ENCODE results near the gene ADGRG3. TPM values are rescaled to one million over a fixed set of nuclear protein-coding genes. Genes with fewer than 3 reads are reported as not detected.

ADGRG3 gene
- total and polyA plus RNA-seq, 2 donors (not counting 1 experiment from before 2014, with no cell fraction given): not detected

DNA sequence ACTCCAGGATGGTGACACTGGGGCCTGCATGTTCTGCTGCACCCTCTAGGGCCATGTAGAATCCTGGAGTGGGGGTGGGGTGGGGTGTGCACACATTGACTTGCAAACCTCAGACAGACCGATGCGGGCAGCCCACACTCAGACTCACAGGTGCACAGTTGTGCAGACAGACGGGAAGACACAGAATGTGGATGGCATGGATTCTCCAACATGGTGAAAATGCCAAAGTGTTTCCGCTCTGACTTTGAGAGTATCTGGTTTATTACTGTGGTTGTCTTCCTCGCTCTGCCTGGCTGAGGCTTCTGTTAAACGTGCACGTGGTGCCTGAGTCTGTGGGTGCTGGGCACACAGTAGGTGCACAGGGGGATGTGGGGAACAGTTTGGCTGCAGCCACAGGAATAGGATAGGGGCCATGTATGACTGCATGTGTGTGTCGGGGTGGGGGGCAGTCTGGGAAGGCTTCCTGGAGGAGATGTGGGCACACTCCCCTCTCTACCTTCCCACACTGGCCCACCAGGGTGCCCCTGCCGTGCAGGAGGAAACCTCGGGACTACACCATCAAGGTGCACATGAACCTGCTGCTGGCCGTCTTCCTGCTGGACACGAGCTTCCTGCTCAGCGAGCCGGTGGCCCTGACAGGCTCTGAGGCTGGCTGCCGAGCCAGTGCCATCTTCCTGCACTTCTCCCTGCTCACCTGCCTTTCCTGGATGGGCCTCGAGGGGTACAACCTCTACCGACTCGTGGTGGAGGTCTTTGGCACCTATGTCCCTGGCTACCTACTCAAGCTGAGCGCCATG lies 9.0 kb upstream of the ADGRG3 start:
- H3K9ac ChIP-seq (ENCODE audit: low read length): no peak overlapping the region
- H3K9me3 ChIP-seq (ENCODE audit: control extremely low read depth in 1 of 3, control insufficient read depth in 2 of 3, insufficient read depth in 1 of 3, low read length in 2 of 3): peaks cover 0 to 11% (median 0%) of the 10 kb centered on the region in 3 donors
- H2AFZ ChIP-seq (ENCODE audit: insufficient read depth, low read depth, low read length, poor library complexity, severe bottlenecking): no peak overlapping the region
- no peaks in the 10 kb centered on the region for H3K27me3 ChIP-seq (replicated peaks in 1 of 4; ENCODE audit: control extremely low read depth in 1 of 4, control insufficient read depth in 3 of 4, insufficient read depth in 4 of 4, low read length in 3 of 4)
- H3K4me1 ChIP-seq (ENCODE audit: control insufficient read depth in 2 of 2, insufficient read depth in 2 of 2, low read length in 2 of 2): no peaks in the 10 kb centered on the region
- no peak overlapping the region for H3K27ac ChIP-seq (ENCODE audit: low read length in 2 of 2)
- no peaks in the 10 kb centered on the region for H3K36me3 ChIP-seq (replicated peaks in 1 of 2; ENCODE audit: control extremely low read depth in 1 of 2, control insufficient read depth in 1 of 2, extremely low read depth in 1 of 2, insufficient read depth in 2 of 2, low read length in 1 of 2)
- intact Hi-C loops (cut with micrococcal nuclease): no loop called here
- no peaks in the 10 kb centered on the region for H3K9me3 Mint-ChIP-seq (ENCODE audit: insufficient read depth)
- H3K27me3 Mint-ChIP-seq: peaks cover 5% of the 10 kb centered on the region
- ChIA-PET CTCF (no interaction called here), POLR2A (no interaction called here)
- 85% methylated on average over 17 of the region's 19 CpGs for WGBS (ENCODE audit: insufficient coverage)
- no peak overlapping the region for H3K4me2 ChIP-seq (replicated peaks; ENCODE audit: low read depth, low read length, poor library complexity, severe bottlenecking)
- H3K27ac Mint-ChIP-seq: no peak overlapping the region
- no peak for ATAC-seq (ENCODE audit: low read depth)
- no peak overlapping the region for H3K4me3 Mint-ChIP-seq
- no peaks in the 10 kb centered on the region for H3K79me2 ChIP-seq (ENCODE audit: control insufficient read depth, insufficient read depth, low read length)
- H3K4me1 Mint-ChIP-seq: no peaks in the 10 kb centered on the region
- TF ChIP-seq, protein P1, sequence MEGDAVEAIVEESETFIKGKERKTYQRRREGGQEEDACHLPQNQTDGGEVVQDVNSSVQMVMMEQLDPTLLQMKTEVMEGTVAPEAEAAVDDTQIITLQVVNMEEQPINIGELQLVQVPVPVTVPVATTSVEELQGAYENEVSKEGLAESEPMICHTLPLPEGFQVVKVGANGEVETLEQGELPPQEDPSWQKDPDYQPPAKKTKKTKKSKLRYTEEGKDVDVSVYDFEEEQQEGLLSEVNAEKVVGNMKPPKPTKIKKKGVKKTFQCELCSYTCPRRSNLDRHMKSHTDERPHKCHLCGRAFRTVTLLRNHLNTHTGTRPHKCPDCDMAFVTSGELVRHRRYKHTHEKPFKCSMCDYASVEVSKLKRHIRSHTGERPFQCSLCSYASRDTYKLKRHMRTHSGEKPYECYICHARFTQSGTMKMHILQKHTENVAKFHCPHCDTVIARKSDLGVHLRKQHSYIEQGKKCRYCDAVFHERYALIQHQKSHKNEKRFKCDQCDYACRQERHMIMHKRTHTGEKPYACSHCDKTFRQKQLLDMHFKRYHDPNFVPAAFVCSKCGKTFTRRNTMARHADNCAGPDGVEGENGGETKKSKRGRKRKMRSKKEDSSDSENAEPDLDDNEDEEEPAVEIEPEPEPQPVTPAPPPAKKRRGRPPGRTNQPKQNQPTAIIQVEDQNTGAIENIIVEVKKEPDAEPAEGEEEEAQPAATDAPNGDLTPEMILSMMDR (IDR thresholded peaks at IDR 0.05): no peak
- no peak for TF ChIP-seq EZH2 (IDR thresholded peaks at IDR 0.05; ENCODE audit: borderline replicate concordance, insufficient read depth, low read depth, low read length, poor library complexity, severe bottlenecking)
- no peak overlapping the region for H3K4me3 ChIP-seq (ENCODE audit: control extremely low read depth in 1 of 5, extremely low read depth in 1 of 5, insufficient read depth in 1 of 5, low read depth in 2 of 5, low read length in 4 of 5)
- DNase-seq: no peak
- no peaks in the 10 kb centered on the region for H4K20me1 ChIP-seq (ENCODE audit: control insufficient read depth, insufficient read depth, low read length, poor library complexity, severe bottlenecking)

DNA sequence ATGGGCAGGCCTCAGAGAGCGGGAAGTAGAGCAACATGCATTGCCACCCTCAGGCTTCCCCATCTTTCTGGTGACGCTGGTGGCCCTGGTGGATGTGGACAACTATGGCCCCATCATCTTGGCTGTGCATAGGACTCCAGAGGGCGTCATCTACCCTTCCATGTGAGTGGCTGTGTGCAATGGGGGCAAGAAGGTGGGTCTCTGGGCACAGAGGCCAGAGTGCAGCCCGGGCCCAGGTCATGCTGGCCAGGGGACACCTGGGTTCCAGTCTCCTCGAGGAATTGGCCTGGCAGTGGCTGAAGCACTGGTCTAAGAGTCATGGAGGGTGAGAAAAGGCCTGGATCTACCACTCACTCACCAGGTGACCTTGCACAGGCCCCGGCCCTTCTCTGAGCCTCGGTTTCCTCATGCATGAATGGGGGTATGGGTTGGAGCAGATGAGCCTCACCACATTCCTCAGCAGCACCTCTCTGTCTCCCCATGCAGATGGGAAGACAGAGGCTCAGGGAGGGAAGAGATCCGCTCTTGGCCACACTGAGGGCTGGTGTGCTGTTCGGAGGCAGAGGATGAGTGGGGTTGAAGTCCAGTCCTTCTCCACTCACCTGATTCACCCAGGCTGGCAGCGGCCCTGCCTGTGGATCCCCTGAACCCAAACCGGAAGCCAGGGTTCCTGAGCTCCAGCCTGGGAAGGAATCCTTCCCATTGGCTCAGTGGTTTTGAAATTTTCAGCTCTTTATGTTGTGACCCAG lies 7.2 kb upstream of the ADGRG3 start:
- Histone ChIP-seq H4K20me1 (ENCODE audit: control insufficient read depth, insufficient read depth, low read length, poor library complexity, severe bottlenecking) (no peaks in the 10 kb centered on the region), H2AFZ (ENCODE audit: insufficient read depth, low read depth, low read length, poor library complexity, severe bottlenecking) (no peak overlapping the region), H3K27ac (ENCODE audit: low read length in 2 of 2) (no peak overlapping the region), H3K79me2 (ENCODE audit: control insufficient read depth, insufficient read depth, low read length) (no peaks in the 10 kb centered on the region), H3K4me3 (ENCODE audit: control extremely low read depth in 1 of 5, extremely low read depth in 1 of 5, insufficient read depth in 1 of 5, low read depth in 2 of 5, low read length in 4 of 5) (no peak overlapping the region), H3K9me3 (ENCODE audit: control extremely low read depth in 1 of 3, control insufficient read depth in 2 of 3, insufficient read depth in 1 of 3, low read length in 2 of 3) (peaks cover 0 to 11% (median 0%) of the 10 kb centered on the region in 3 donors), H3K9ac (ENCODE audit: low read length) (no peak overlapping the region), H3K36me3 (replicated peaks in 1 of 2; ENCODE audit: control extremely low read depth in 1 of 2, control insufficient read depth in 1 of 2, extremely low read depth in 1 of 2, insufficient read depth in 2 of 2, low read length in 1 of 2) (no peaks in the 10 kb centered on the region), H3K4me1 (ENCODE audit: control insufficient read depth in 2 of 2, insufficient read depth in 2 of 2, low read length in 2 of 2) (no peaks in the 10 kb centered on the region), H3K4me2 (replicated peaks; ENCODE audit: low read depth, low read length, poor library complexity, severe bottlenecking) (no peak overlapping the region), H3K27me3 (replicated peaks in 1 of 4; ENCODE audit: control extremely low read depth in 1 of 4, control insufficient read depth in 3 of 4, insufficient read depth in 4 of 4, low read length in 3 of 4) (no peaks in the 10 kb centered on the region)
- Mint-ChIP-seq H3K4me3 (no peak overlapping the region), H3K27me3 (peaks cover 9% of the 10 kb centered on the region), H3K4me1 (no peaks in the 10 kb centered on the region), H3K27ac (no peak overlapping the region), H3K9me3 (ENCODE audit: insufficient read depth) (no peaks in the 10 kb centered on the region)
- DNase-seq (no peak), ATAC-seq (ENCODE audit: low read depth) (no peak)
- 89% methylated on average over 7 of the region's 11 CpGs for WGBS (ENCODE audit: insufficient coverage)
- ChIA-PET CTCF (no interaction called here), POLR2A (no interaction called here)
- TF ChIP-seq, protein P1 (IDR thresholded peaks at IDR 0.05): no peak
- TF ChIP-seq EZH2 (IDR thresholded peaks at IDR 0.05; ENCODE audit: borderline replicate concordance, insufficient read depth, low read depth, low read length, poor library complexity, severe bottlenecking): no peak
- intact Hi-C loops (cut with micrococcal nuclease): no loop called here
